HepG2 (cell line): ENCODE results near the gene OSBPL2. TPM values are rescaled to one million over a fixed set of nuclear protein-coding genes. Genes with fewer than 3 reads are reported as not detected.

Experiments
- ATAC-seq: fragments of 200-7000 bp; cut with Tn5 transposase; 3 replicates; pipeline ENCODE4 v1.9.1; 2020; ENCODE audit warnings: mild to moderate bottlenecking, moderate library complexity
- BruUV-seq: library from RNA; stranded (reverse); fragments of 400-500 nt; replicated peaks from 2 replicates; lab custom pipeline; 2021; lab: Mats Ljungman, UMichigan
- CTCF ChIA-PET: fragments of 300-600 bp; formaldehyde crosslinking; extraction: SDS; loops from one replicate; lab custom pipeline; 2021; ENCODE audit warnings: low total read pairs, inconsistent platforms, low intra/inter-chr PET ratio; lab: Yijun Ruan, JAX
- POLR2A ChIA-PET: fragments of 350-600 bp; sonication (Branson Sonifier 250); formaldehyde crosslinking; loops from one replicate; lab custom pipeline; 2020; ENCODE audit warnings: antibody characterized with exemption, inconsistent platforms; lab: Yijun Ruan, JAX
- DNase-seq: peaks from one replicate; pipeline ENCODE4 v3.0.0-alpha.2; 2015; ENCODE audit warnings: low spot score
- FAIRE-seq: peaks from 3 replicates; lab custom pipeline; 2011; peaks lifted over from hg19 to GRCh38; lab: Jason Lieb, UNC
- H2AFZ ChIP-seq: one replicate; pipeline ENCODE4 v1.6.1; 2011; ENCODE audit warnings: low read length, inconsistent platforms
- H3K27ac ChIP-seq: fragments of 300-600 bp; 3 replicates; pipeline ENCODE4 v1.8.0; 2011; ENCODE audit warnings: mixed run types, mild to moderate bottlenecking, mixed read lengths, low read length, inconsistent platforms; ENCODE audit not compliant: insufficient read depth; ENCODE audit errors: extremely low read length
- H3K27me3 ChIP-seq, 2 experiments: fragments of 200-600 bp in 1 of 2; 2 replicates in 1 of 2; 3 replicates in 1 of 2; pipeline versions ENCODE4 v1.6.0 to v1.8.0; 2011; ENCODE audit warnings: low read length in 2 of 2, mild to moderate bottlenecking in 2 of 2, moderate library complexity in 2 of 2, inconsistent platforms in 1 of 2; ENCODE audit not compliant: insufficient read depth in 2 of 2, control insufficient read depth in 1 of 2
- H3K36me3 ChIP-seq, 2 experiments: fragments of 200-600 bp in 1 of 2; replicated peaks in 1 of 2; 2 replicates in 1 of 2; 3 replicates in 1 of 2; pipeline versions ENCODE4 v1.5.1 to v1.8.0; 2011; ENCODE audit warnings: low read length in 2 of 2, inconsistent platforms in 1 of 2; ENCODE audit not compliant: insufficient read depth in 2 of 2, control insufficient read depth in 1 of 2
- H3K4me1 ChIP-seq: 2 replicates; pipeline ENCODE4 v1.5.1; 2012; ENCODE audit warnings: low read length, inconsistent platforms; ENCODE audit not compliant: insufficient read depth
- H3K4me2 ChIP-seq: 2 replicates; pipeline ENCODE4 v1.6.0; 2011; ENCODE audit warnings: low read depth, low read length, inconsistent platforms
- H3K4me3 ChIP-seq, 3 experiments: fragments of 200-600 bp in 1 of 3; sonication (generic), shearing (Covaris generic) in 1 of 3; replicated peaks in 1 of 3; 2 replicates each; pipeline ENCODE4 v1.5.1; 2011 to 2016; ENCODE audit warnings: low read length in 3 of 3, inconsistent platforms in 2 of 3, low read depth in 2 of 3, mild to moderate bottlenecking in 2 of 3, control low read depth in 1 of 3, mixed read lengths in 1 of 3; ENCODE audit not compliant: insufficient read depth in 1 of 3
- H3K79me2 ChIP-seq: one replicate; pipeline ENCODE4 v1.6.1; 2011; ENCODE audit warnings: low read length, inconsistent platforms; ENCODE audit not compliant: insufficient read depth
- H3K9ac ChIP-seq: 2 replicates; pipeline ENCODE4 v1.6.0; 2011; ENCODE audit warnings: mild to moderate bottlenecking, low read depth, low read length, inconsistent platforms; ENCODE audit not compliant: insufficient read depth
- H3K9me3 ChIP-seq: 2 replicates; pipeline ENCODE4 v1.5.1; 2012; ENCODE audit warnings: mild to moderate bottlenecking, low read length
- H4K20me1 ChIP-seq: 2 replicates; pipeline ENCODE4 v1.6.0; 2011; ENCODE audit warnings: inconsistent platforms, mild to moderate bottlenecking, low read length, moderate library complexity; ENCODE audit not compliant: insufficient read depth
- AGO2 ChIP-seq: fragments of 200-400 bp; formaldehyde crosslinking; optimal IDR thresholded peaks from 2 replicates; pipeline ENCODE3; 2017; ENCODE audit warnings: mild to moderate bottlenecking, low read depth, low read length, moderate library complexity
- HNRNPL ChIP-seq: fragments of 200-400 bp; formaldehyde crosslinking; IDR thresholded peaks from 2 replicates; pipeline ENCODE4 v1.6.1; 2017; ENCODE audit warnings: mild to moderate bottlenecking, low read depth, low read length
- NFIB ChIP-seq: sonication (generic); formaldehyde crosslinking; IDR thresholded peaks from 2 replicates; pipeline ENCODE4 v1.9.0; 2021; ENCODE audit warnings: missing genetic modification reagents, mild to moderate bottlenecking, borderline replicate concordance
- NR2C2 ChIP-seq: sonication (generic); formaldehyde crosslinking; IDR thresholded peaks from 2 replicates; pipeline ENCODE4 v1.4.0; 2020; ENCODE audit warnings: missing genetic modification reagents, mild to moderate bottlenecking, moderate library complexity, borderline replicate concordance
- NR2F2 ChIP-seq: IDR thresholded peaks from 2 replicates; pipeline ENCODE4 v1.6.1; 2012; ENCODE audit warnings: low read depth, inconsistent platforms, borderline replicate concordance
- NR2F6 ChIP-seq, 2 experiments: IDR thresholded peaks; 2 replicates each; pipeline ENCODE4 v1.6.1; 2016; ENCODE audit warnings: antibody characterized with exemption in 1 of 2, mild to moderate bottlenecking in 1 of 2
- NRL ChIP-seq: sonication (generic); formaldehyde crosslinking; IDR thresholded peaks from 2 replicates; pipeline ENCODE4 v1.5.0; 2020; ENCODE audit warnings: missing genetic modification reagents, mild to moderate bottlenecking, moderate library complexity, borderline replicate concordance
- RARA ChIP-seq: IDR thresholded peaks from 2 replicates; pipeline ENCODE4 v1.6.1; 2016; ENCODE audit warnings: missing genetic modification reagents, missing compliant biosample characterization
- RBFOX2 ChIP-seq: fragments of 200-400 bp; formaldehyde crosslinking; IDR thresholded peaks from 2 replicates; pipeline ENCODE4 v1.6.1; 2017; ENCODE audit warnings: low read depth, mild to moderate bottlenecking, low read length
- ZBTB7A ChIP-seq: sonication (generic); formaldehyde crosslinking; IDR thresholded peaks from 2 replicates; pipeline ENCODE4 v1.8.0; 2022; ENCODE audit warnings: mild to moderate bottlenecking, missing genetic modification reagents
- ZNF350 ChIP-seq: sonication (generic); formaldehyde crosslinking; IDR thresholded peaks from 2 replicates; pipeline ENCODE4 v1.4.0; 2020; ENCODE audit warnings: mild to moderate bottlenecking, low read depth, missing genetic modification reagents, borderline replicate concordance
- ZNF674 ChIP-seq: sonication (generic); formaldehyde crosslinking; IDR thresholded peaks from 2 replicates; pipeline ENCODE4 v1.5.0; 2020; ENCODE audit warnings: low read depth, mild to moderate bottlenecking, missing genetic modification reagents
- ZNF782 ChIP-seq: sonication (generic); formaldehyde crosslinking; IDR thresholded peaks from 2 replicates; pipeline ENCODE4 v1.4.0; 2020; ENCODE audit warnings: missing genetic modification reagents, mild to moderate bottlenecking, borderline replicate concordance
- WGBS: methylation state at CpG from one replicate; pipeline ENCODE4 v1.1.6; 2017; ENCODE audit warnings: low lambda C conversion rate; 5-methylcytosine and 5-hydroxymethylcytosine counted together
- in situ Hi-C: cut with HindIII; loops from 2 replicates; pipeline ENCODE4 v1.10.0; 2017; ENCODE audit warnings: low pct_unique_long_range_greater_than_20kb; ENCODE audit not compliant: extremely low pct_ligation_motif_present
- intact Hi-C: fragments of 100-400 bp; cut with micrococcal nuclease; formaldehyde crosslinking; loops from one replicate; pipeline ENCODE4 v1.10.0; 2022; ENCODE audit not compliant: unreplicated experiment
- polyA plus RNA-seq, 8 experiments: library from polyadenylated mRNA; depleted of rRNA in 3 of 8; stranded (reverse) in 7 of 8; unstranded in 1 of 8; fragments of >200 nt; fragmentation: Illumina TruSeq in 4 of 8; extraction: Trizol in 4 of 8; gene quantifications; 2 replicates each; pipeline versions ENCODE4 v1.2.1 to v1.2.3, GENCODE V29; 2011 to 2016; ENCODE audit warnings: low read depth in 4 of 8, missing spikeins in 1 of 8, mixed read lengths in 1 of 8; ENCODE audit not compliant: insufficient read depth in 1 of 8
- total RNA-seq, 5 experiments: library from RNA; depleted of rRNA; stranded (reverse); fragments of >200 nt; fragmentation: Illumina TruSeq; extraction: Trizol; gene quantifications; 2 replicates each; pipeline ENCODE4 v1.2.3, GENCODE V29; 2016; ENCODE audit warnings: low read depth in 1 of 5
- TF ChIP-seq, protein P1 (sequence below): sonication (generic); formaldehyde crosslinking; IDR thresholded peaks from 2 replicates; pipeline ENCODE4 v1.4.0; 2020; ENCODE audit warnings: mild to moderate bottlenecking, missing genetic modification reagents
- TF ChIP-seq, protein P2 (sequence below): sonication (generic); formaldehyde crosslinking; IDR thresholded peaks from 2 replicates; pipeline ENCODE4 v1.5.1; 2020; ENCODE audit warnings: mild to moderate bottlenecking, missing genetic modification reagents, moderate library complexity
- TF ChIP-seq, protein P3 (sequence below): sonication (generic); formaldehyde crosslinking; IDR thresholded peaks from 2 replicates; pipeline ENCODE4 v1.4.0; 2020; ENCODE audit warnings: missing genetic modification reagents

Gene OSBPL2
- total and polyA plus RNA-seq, 2 of the 13 experiments (the other 11 are each of a cell fraction or from before 2014, with no cell fraction given) = 18.5 to 37.4 TPM

DNA sequence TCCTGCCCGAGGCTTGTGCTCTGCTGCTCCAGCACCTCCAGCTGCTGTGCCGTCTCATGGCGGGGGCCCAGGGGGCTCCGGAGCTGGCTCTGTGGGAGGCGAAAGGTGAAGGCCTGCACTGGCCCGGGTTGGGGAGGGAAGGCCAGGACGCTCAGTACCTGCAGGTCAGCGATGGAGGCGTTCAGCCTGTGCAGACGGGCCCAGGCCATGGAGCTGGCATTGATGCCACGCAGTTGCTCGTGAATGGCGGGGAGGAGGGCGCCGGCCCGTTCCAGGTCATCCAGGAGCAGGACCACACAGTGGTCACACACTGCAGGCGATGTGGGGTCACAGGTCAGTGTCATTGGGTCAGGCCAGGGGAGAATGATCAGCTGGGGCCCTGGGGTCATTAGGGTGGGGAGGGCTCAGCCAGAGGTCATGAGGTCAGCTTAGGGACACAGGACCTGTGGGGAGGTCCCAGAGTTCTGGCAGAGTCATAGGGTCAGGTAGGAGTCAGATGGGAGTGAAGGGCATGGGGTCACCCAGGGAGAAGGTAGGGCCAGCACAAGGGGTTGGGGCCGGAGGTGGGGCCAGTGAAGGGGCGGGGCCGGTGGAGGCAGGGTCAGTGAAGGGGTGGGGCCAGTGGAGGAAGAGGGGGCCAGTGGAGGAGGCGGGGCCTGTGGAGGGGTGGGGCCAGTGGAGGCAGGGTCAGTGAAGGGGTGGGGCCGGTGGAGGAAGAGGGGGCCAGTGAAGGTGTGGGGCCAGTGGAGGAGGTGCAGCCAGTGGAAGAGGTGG is 82.4 kb downstream of the OSBPL2 start:
- no peak overlapping the region for H3K4me3 ChIP-seq
- no peaks in the 10 kb centered on the region for H3K4me1 ChIP-seq
- peaks cover 41 to 71% of the 10 kb centered on the region in 2 experiments for H3K36me3 ChIP-seq
- H3K27ac ChIP-seq = peak overlapping the region; percentile 4
- H3K27me3 ChIP-seq = no peaks in the 10 kb centered on the region
- no peak for FAIRE-seq
- no peak overlapping the region for H2AFZ ChIP-seq
- WGBS = 90% methylated on average over 22 of the region's 22 CpGs
- no peak overlapping the region for H3K9ac ChIP-seq
- H3K79me2 ChIP-seq = no peaks in the 10 kb centered on the region
- H3K4me2 ChIP-seq = no peak overlapping the region
- H4K20me1 ChIP-seq = peaks cover 4% of the 10 kb centered on the region; the same call in 1 of the 2 replicates
- ChIA-PET POLR2A (interaction anchor here (1.3 kb wide), 1 partner anchor 47 kb away, joined by 4 read pairs; the partner anchor contains the start of gene LAMA5), CTCF (no interaction called here)
- in situ Hi-C loops (no loop called here), intact Hi-C loops (loop anchor here (1.0 kb wide), 1 partner anchor 20 kb away; no protein-coding TSS in a partner anchor)
- ATAC-seq = no peak; the same call in 1 of the 3 replicates
- no peaks in the 10 kb centered on the region for H3K9me3 ChIP-seq
- DNase-seq = no peak
- no TSS peak for BruUV-seq
- 0 out of 2 replicates have a peak, but pooled peaks have one; percentile 31 for TF ChIP-seq ZBTB7A (CRISPR knock-in tag)
- TF ChIP-seq NFIB (CRISPR knock-in tag) = peak; percentile 74; the same call in 1 of the 2 replicates
- no peak for TF ChIP-seq ZNF674 (CRISPR knock-in tag)
- peak; percentile 89; the same call in 1 of the 2 replicates for TF ChIP-seq NR2F6 (IDR thresholded peaks at IDR 0.05)
- no peak for TF ChIP-seq NR2F6 (CRISPR knock-in tag; IDR thresholded peaks at IDR 0.05)
- TF ChIP-seq RBFOX2 = peak; percentile 51; the same call in 1 of the 2 replicates
- TF ChIP-seq RARA (CRISPR knock-in tag) = peak; percentile 33; the same call in 1 of the 2 replicates
- TF ChIP-seq, protein P1, sequence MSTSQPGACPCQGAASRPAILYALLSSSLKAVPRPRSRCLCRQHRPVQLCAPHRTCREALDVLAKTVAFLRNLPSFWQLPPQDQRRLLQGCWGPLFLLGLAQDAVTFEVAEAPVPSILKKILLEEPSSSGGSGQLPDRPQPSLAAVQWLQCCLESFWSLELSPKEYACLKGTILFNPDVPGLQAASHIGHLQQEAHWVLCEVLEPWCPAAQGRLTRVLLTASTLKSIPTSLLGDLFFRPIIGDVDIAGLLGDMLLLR (CRISPR knock-in tag) = no peak
- TF ChIP-seq NR2F2 = peak; percentile 66; the same call in 1 of the 2 replicates
- TF ChIP-seq ZNF350 (CRISPR knock-in tag) = no peak
- TF ChIP-seq NRL (CRISPR knock-in tag) = peak; percentile 58; the same call in 1 of the 2 replicates
- TF ChIP-seq, protein P2, sequence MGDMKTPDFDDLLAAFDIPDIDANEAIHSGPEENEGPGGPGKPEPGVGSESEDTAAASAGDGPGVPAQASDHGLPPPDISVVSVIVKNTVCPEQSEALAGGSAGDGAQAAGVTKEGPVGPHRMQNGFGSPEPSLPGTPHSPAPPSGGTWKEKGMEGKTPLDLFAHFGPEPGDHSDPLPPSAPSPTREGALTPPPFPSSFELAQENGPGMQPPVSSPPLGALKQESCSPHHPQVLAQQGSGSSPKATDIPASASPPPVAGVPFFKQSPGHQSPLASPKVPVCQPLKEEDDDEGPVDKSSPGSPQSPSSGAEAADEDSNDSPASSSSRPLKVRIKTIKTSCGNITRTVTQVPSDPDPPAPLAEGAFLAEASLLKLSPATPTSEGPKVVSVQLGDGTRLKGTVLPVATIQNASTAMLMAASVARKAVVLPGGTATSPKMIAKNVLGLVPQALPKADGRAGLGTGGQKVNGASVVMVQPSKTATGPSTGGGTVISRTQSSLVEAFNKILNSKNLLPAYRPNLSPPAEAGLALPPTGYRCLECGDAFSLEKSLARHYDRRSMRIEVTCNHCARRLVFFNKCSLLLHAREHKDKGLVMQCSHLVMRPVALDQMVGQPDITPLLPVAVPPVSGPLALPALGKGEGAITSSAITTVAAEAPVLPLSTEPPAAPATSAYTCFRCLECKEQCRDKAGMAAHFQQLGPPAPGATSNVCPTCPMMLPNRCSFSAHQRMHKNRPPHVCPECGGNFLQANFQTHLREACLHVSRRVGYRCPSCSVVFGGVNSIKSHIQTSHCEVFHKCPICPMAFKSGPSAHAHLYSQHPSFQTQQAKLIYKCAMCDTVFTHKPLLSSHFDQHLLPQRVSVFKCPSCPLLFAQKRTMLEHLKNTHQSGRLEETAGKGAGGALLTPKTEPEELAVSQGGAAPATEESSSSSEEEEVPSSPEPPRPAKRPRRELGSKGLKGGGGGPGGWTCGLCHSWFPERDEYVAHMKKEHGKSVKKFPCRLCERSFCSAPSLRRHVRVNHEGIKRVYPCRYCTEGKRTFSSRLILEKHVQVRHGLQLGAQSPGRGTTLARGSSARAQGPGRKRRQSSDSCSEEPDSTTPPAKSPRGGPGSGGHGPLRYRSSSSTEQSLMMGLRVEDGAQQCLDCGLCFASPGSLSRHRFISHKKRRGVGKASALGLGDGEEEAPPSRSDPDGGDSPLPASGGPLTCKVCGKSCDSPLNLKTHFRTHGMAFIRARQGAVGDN (CRISPR knock-in tag) = peak; percentile 44; the same call in 1 of the 2 replicates
- TF ChIP-seq ZNF782 (CRISPR knock-in tag) = no peak
- TF ChIP-seq NR2C2 (CRISPR knock-in tag) = peak; percentile 79
- TF ChIP-seq, protein P3, sequence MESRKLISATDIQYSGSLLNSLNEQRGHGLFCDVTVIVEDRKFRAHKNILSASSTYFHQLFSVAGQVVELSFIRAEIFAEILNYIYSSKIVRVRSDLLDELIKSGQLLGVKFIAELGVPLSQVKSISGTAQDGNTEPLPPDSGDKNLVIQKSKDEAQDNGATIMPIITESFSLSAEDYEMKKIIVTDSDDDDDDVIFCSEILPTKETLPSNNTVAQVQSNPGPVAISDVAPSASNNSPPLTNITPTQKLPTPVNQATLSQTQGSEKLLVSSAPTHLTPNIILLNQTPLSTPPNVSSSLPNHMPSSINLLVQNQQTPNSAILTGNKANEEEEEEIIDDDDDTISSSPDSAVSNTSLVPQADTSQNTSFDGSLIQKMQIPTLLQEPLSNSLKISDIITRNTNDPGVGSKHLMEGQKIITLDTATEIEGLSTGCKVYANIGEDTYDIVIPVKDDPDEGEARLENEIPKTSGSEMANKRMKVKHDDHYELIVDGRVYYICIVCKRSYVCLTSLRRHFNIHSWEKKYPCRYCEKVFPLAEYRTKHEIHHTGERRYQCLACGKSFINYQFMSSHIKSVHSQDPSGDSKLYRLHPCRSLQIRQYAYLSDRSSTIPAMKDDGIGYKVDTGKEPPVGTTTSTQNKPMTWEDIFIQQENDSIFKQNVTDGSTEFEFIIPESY = peak; percentile 48; the same call in 1 of the 2 replicates
- peak; percentile 93 for TF ChIP-seq AGO2
- 0 out of 2 replicates have a peak, but pooled peaks have one; percentile 59 for TF ChIP-seq HNRNPL
